Measurements from ENCODE around the gene LRRC3C.
"Not testable (repeated sequence)": the region's sequence is repeated elsewhere in the genome, so short reads cannot be mapped to it uniquely, and the experiment has no call there.

LRRC3C gene, protein sequence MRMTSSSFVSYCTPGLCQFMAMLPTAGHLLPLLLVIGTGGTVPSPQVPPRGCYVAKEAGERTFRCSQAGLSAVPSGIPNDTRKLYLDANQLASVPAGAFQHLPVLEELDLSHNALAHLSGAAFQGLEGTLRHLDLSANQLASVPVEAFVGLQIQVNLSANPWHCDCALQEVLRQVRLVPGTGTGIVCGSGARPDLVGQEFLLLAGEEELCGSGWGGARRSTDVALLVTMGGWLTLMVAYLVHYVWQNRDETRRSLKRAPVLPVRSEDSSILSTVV

DNA sequence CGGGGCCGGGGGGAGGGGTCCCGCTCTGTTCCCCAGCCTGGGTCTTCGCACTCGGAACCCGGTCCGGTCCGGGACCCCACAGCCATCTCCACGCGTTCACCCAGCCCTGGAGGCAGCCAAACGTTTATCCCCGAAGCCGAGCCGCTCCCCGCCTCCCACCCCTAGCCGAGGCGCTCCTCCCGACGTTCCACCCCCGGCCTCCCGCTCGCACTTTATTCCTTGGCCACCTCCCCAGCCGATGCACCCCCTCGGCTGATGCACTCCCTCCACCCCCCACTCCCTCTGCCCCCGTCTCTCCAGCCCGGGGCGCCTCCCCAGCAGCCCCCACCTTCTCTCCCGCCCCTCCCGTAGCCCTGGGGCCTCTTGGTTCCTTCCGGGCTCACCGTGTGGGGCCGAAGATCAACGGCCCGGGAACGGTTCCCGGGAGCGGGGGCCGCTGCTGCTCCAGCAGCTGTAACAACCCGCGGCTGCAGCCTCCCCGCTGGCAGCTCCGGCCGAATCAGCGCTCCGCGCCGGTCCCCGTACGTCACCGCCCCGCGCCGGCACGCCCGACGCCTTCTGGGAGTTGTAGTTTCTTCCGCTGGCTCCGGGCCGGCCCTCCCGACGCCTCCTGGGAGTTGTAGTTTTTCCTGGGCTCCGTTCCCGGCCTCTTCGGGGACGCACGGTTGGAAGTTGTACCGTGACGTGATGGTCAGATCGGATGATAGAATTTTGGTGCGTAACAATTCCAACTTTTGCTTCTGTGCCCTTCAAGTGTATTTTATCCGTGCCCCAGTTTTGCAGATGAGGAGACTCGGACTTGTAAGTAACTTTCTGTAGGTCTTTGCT, at the start of gene LRRC3C, which contains the start of gene ORMDL3:
LRRC3C (plus strand) TSS at position 632 of the 828 bp plus-strand sequence. CDS start 13,792 bp downstream, outside the sequence.
ORMDL3 (minus strand) TSS at position 501 of the 828 bp plus-strand sequence. CDS start 3,398 bp downstream, outside the sequence.
- Mint-ChIP-seq H3K27me3 (no peaks in the 10 kb centered on the region), H3K27ac (peak within 1 kb of the TSS; percentile 98), H3K9me3 (ENCODE audit: low read depth) (no peaks in the 10 kb centered on the region), H3K4me3 (peak within 1 kb of the TSS; percentile 95), H3K36me3 (peaks cover 3% of the 10 kb centered on the region), H3K4me1 (ENCODE audit: low read depth) (peaks cover 57% of the 10 kb centered on the region)

DNA sequence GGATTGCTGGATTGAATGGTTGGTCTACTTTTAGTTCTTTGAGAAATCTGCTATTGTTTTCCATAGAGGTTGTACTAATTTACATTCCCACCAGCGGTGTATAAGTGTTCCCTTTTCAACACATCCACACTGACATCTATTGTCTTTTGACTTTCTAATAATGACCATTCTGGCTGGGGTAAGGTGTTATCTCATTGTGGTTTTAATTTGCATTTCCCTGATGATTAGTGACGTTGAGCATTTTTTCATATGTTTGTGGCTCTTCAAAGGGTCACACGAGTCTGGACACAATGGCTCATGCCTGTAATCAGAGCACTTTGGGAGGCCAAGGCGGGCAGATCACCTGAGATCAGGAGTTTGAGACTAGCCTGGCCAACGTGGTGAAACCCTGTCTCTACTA, 41.4 kb upstream of the LRRC3C start:
- not testable (repeated sequence) for H3K9me3 Mint-ChIP-seq (ENCODE audit: low read depth); H3K4me1 Mint-ChIP-seq (ENCODE audit: low read depth); H3K27me3 Mint-ChIP-seq; H3K4me3 Mint-ChIP-seq; H3K36me3 Mint-ChIP-seq; H3K27ac Mint-ChIP-seq

DNA sequence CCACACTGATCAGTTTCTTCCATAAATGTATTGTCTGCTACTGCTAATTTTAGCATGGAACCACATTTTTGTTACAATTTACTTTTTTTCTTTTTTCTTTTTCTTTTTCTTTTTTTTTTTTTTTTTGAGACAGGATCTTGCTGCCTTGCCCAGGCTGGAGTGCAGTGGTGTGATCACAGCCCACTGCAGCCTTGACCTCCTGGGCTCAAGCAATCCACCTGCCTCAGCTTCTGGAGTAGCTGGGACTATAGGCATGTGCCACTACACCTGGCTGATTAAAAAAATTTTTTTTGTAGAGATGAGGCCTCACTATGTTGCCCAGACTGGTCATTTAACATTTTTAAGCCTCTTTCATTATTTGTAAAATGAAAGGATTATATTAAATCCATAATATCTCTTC, 40.5 kb upstream of the LRRC3C start:
- H3K36me3 Mint-ChIP-seq, result no peaks in the 10 kb centered on the region
- H3K27me3 Mint-ChIP-seq, result no peaks in the 10 kb centered on the region
- H3K9me3 Mint-ChIP-seq (ENCODE audit: low read depth), result no peaks in the 10 kb centered on the region
- no peak overlapping the region for H3K4me3 Mint-ChIP-seq
- peaks cover 1% of the 10 kb centered on the region for H3K4me1 Mint-ChIP-seq (ENCODE audit: low read depth)
- no peak overlapping the region for H3K27ac Mint-ChIP-seq

DNA sequence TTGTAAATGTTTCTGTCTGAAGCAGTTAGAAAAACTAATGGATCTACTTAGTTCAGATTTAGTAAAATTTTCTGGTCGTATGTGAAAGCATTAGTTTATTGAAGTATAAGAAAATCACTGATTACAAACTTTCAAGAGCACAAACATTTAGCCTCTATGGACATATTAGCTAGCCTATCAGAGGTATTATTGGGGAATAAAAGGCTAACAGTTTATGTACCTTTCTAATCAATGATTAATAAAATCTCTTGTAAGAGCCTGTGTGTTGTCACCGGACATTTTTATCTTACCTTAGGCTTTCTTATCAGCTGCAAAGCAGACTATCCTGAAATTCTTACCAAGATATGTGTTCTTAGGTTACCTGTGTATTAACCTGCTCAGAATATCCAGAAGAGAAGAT, 38.3 kb upstream of the LRRC3C start:
- Mint-ChIP-seq H3K36me3 (no peaks in the 10 kb centered on the region), H3K27ac (no peak overlapping the region), H3K4me1 (ENCODE audit: low read depth) (peaks cover 1% of the 10 kb centered on the region), H3K27me3 (no peaks in the 10 kb centered on the region), H3K4me3 (no peak overlapping the region), H3K9me3 (ENCODE audit: low read depth) (no peaks in the 10 kb centered on the region)

DNA sequence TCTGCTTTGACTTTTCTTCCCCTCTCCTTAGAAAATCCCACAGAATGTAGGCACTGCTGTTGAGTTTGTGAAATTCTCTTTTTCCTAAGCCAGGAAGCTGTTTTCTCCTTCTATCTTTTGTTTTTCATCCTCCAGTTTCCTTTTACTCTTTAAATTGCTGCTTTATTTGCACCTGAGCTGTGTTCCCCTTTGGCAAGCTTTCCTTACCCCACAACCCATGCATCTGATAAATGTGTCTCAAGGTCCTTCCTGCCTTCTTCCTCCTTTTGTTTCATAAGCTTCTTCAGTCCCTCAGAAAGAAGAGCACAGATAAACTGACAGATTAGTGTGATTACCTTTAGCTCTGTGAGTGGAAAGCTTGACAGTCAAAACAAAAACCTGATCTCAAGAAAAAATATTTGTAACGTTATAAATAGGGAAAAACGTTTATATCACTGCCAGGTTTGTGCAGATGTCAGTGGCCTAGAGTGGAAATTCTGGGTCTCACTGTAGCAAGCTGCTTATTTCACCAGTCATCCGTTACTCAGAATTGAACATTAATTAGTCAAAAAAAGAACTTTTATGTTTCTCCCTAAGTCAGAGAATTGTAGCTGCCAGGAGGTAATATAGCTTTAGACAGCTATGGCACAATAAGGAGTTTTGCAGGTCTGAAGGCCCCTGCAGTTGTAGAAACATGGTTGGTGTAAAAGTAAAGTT, 32.7 kb upstream of the LRRC3C start:
- H3K27me3 Mint-ChIP-seq, result no peaks in the 10 kb centered on the region
- H3K27ac Mint-ChIP-seq, result peak overlapping the region; percentile 59
- no peak overlapping the region for H3K4me3 Mint-ChIP-seq
- peaks cover 6% of the 10 kb centered on the region for H3K36me3 Mint-ChIP-seq
- H3K9me3 Mint-ChIP-seq (ENCODE audit: low read depth), result no peaks in the 10 kb centered on the region
- peaks cover 9% of the 10 kb centered on the region for H3K4me1 Mint-ChIP-seq (ENCODE audit: low read depth)

DNA sequence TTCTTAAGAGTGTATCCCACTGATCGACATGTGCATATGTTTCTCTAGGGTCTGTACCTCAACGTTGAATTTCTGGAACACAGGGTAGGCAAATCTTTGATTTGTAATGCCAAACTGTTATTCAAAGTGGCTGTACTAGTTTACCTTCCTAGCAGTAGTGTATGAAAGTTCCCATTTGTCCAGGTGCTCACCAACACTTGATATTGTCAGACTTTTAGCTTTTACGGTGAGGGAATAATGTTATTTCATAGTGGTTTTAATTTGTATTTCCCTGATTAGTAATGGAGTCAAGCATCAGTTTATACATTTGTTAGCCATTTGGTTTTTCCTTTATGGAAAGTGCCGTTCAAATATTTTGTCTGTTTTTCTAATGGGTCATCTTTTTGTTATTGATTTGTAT, 29.4 kb upstream of the LRRC3C start:
- Mint-ChIP-seq H3K27me3 (no peaks in the 10 kb centered on the region), H3K4me1 (ENCODE audit: low read depth) (peaks cover 12% of the 10 kb centered on the region), H3K36me3 (peaks cover 6% of the 10 kb centered on the region), H3K4me3 (no peak overlapping the region), H3K27ac (no peak overlapping the region), H3K9me3 (ENCODE audit: low read depth) (no peaks in the 10 kb centered on the region)

DNA sequence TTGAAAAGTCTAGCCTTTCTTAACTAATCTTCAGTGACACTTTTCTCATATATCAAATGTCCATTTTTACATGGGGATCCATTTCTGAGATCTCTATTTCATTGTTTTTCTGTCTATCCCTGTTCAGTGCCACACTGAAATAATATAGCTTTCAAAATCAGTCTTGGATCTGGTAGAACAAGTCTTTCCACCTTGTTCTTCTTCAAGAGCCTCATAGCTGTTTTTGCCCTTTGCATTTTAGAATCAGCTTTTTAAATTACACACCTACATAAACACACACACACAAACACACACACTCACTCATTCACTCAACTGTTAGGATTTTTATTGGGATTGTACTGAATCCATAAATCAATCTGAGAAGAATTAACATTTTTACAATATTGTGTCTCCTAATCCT, 28.3 kb upstream of the LRRC3C start:
- H3K4me3 Mint-ChIP-seq, result no peak overlapping the region
- H3K27ac Mint-ChIP-seq, result no peak overlapping the region
- no peaks in the 10 kb centered on the region for H3K27me3 Mint-ChIP-seq
- H3K36me3 Mint-ChIP-seq, result peaks cover 6% of the 10 kb centered on the region
- H3K4me1 Mint-ChIP-seq (ENCODE audit: low read depth), result peaks cover 19% of the 10 kb centered on the region
- no peaks in the 10 kb centered on the region for H3K9me3 Mint-ChIP-seq (ENCODE audit: low read depth)

DNA sequence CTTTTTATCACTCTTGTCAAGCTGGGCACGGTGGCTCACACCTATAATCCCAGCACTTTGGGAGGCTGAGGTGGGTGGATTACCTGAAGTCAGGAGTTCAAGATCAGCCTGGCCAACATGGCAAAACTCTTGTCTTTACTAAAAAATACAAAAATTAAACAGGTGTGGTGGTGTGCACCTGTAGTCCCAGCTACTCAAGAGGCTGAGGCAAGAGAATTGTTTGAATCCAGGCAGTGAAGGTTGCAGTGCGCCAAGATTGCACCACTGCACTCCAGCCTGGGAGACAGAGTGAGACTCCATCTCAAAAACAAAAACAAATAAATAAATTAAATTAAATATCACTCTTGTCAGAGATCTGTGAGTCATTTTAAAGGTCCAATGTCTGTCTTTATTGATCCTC, 25.5 kb upstream of the LRRC3C start:
- Mint-ChIP-seq H3K36me3 (peaks cover 19% of the 10 kb centered on the region), H3K4me1 (ENCODE audit: low read depth) (peaks cover 16% of the 10 kb centered on the region)
- H3K9me3 Mint-ChIP-seq (ENCODE audit: low read depth); H3K27ac Mint-ChIP-seq; H3K4me3 Mint-ChIP-seq; H3K27me3 Mint-ChIP-seq: not testable (repeated sequence)

DNA sequence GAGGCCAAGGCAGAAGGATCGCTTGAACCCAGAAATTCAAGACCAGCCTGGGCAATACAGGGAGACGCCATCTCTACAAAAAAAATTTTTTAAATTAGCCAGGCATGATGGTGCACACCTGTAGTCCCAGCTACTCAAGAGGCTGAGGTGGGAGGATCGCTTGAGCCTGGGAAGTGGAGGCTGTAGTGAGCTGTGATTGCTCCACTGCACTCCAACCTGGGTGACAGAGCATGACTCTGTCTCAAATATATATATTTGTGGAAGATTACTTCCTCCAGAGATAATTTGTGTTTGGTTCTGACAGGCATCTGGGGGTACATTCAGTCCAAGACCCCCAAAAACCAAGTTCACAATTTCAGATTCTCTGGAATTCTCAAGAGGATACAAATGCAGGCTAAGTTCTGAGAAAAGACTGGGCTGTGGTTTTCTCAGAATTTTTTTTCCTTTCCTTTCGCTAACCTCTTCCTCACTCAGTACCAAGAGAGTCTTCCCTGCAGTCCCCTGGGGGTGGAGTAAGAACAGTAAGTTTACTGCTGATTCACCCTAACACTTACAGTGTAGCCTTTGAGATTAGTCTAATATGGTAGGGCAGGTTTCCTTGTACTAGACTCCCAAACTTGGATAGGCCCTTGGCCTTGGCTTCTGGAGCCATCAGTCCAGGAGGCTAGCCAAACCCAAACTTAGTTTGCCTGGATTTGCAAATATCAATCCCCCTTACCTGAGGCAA, 24.2 kb upstream of the LRRC3C start:
- H3K27me3 Mint-ChIP-seq, result no peaks in the 10 kb centered on the region
- no peaks in the 10 kb centered on the region for H3K9me3 Mint-ChIP-seq (ENCODE audit: low read depth)
- peaks cover 23% of the 10 kb centered on the region for H3K36me3 Mint-ChIP-seq
- H3K27ac Mint-ChIP-seq, result peak overlapping the region; percentile 64
- peaks cover 16% of the 10 kb centered on the region for H3K4me1 Mint-ChIP-seq (ENCODE audit: low read depth)
- peak overlapping the region; percentile 58 for H3K4me3 Mint-ChIP-seq

DNA sequence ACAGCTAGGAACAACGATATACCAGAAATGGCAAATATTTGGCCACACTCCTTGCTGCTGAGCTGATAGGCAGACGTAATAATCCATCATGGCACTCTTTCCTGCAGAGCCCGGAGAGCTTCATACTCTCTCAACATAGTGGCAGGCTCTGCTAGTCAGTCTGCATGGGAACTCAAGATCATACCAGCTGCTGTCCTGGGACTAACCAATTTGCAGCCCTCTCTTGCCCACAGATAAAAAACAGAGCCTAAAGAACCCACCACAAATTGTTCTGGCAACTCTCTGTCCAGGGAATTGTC, 22.6 kb upstream of the LRRC3C start:
- H3K9me3 Mint-ChIP-seq (ENCODE audit: low read depth), result no peaks in the 10 kb centered on the region
- H3K27ac Mint-ChIP-seq, result peak overlapping the region; percentile 61
- H3K4me1 Mint-ChIP-seq (ENCODE audit: low read depth), result peaks cover 16% of the 10 kb centered on the region
- no peak overlapping the region for H3K4me3 Mint-ChIP-seq
- H3K36me3 Mint-ChIP-seq, result peaks cover 17% of the 10 kb centered on the region
- H3K27me3 Mint-ChIP-seq, result no peaks in the 10 kb centered on the region

DNA sequence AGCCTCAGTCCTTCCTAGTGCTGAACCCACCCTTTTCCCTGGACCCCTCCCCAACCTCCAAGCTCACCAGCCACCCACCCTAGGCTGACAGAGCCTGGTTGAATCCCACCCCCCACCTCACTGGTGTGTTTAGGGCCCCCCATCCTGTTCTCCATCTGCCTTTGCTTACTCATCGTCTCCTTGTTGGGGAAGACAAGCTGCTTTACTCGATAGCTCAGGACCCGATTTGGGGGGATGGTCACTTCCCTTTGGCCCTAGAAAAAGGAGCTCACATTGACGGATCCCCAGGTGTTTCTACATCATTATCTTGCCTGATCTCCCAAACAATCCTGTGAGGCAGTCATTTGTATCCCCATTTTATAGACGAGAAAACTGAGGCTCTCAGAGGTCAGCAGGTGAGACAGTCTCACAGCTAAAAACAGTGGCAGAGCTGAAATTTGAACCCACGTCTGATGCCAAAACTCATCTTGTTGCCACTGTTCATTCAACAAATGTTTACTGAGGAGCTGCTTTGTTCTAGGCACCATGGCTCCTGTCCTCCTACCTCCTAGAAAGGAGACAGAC, 18.7 kb upstream of the LRRC3C start:
- Mint-ChIP-seq H3K36me3 (peaks cover 24% of the 10 kb centered on the region), H3K4me3 (no peak overlapping the region), H3K27ac (no peak overlapping the region), H3K27me3 (no peaks in the 10 kb centered on the region), H3K4me1 (ENCODE audit: low read depth) (peaks cover 6% of the 10 kb centered on the region), H3K9me3 (ENCODE audit: low read depth) (no peaks in the 10 kb centered on the region)

DNA sequence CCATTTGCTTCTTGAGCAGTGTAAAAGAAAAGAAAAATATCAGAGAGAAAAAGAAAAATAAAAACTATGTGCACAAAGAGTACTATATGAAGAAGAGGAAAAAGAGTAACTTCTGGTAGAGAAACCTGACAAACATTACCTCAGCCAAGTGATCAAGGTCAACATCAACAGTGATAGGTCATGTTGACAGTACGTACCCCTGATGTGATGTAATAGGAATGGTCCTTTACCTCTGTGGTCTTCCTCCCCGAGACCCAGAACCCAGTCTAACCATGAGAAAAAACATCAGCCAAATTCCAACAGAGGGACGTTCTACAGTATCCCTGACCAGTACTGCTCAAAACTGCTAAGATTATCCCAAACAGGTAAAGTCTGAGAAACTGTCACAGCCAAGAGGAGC, 13.5 kb upstream of the LRRC3C start:
- Mint-ChIP-seq H3K4me3 (no peak overlapping the region), H3K4me1 (ENCODE audit: low read depth) (peaks cover 24% of the 10 kb centered on the region), H3K36me3 (peaks cover 18% of the 10 kb centered on the region), H3K27me3 (no peaks in the 10 kb centered on the region), H3K27ac (peak overlapping the region; percentile 68), H3K9me3 (ENCODE audit: low read depth) (no peaks in the 10 kb centered on the region)

DNA sequence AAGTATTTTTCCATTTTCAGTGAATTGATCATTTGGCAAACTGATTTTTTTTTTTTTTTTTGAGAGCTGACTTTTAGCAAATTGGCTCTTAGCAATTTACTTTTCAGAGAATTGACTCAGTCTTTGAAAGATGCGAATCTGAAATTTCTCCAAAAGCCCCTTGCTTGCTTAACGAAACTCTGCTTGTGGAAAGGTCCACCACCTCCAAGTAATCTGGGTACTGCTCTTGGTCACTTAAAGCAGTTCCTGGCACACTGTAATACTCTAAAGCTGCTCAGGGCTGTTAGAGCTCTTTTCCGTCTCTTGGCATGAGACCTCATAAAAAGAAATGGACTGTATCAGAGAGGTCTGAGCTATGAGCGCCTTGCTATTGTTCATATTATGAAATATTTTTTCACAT, 12.0 kb upstream of the LRRC3C start:
- H3K4me1 Mint-ChIP-seq (ENCODE audit: low read depth), result peaks cover 36% of the 10 kb centered on the region
- H3K36me3 Mint-ChIP-seq, result peaks cover 18% of the 10 kb centered on the region
- no peak overlapping the region for H3K4me3 Mint-ChIP-seq
- peak overlapping the region; percentile 16 for H3K27ac Mint-ChIP-seq
- no peaks in the 10 kb centered on the region for H3K27me3 Mint-ChIP-seq
- H3K9me3 Mint-ChIP-seq (ENCODE audit: low read depth), result no peaks in the 10 kb centered on the region

DNA sequence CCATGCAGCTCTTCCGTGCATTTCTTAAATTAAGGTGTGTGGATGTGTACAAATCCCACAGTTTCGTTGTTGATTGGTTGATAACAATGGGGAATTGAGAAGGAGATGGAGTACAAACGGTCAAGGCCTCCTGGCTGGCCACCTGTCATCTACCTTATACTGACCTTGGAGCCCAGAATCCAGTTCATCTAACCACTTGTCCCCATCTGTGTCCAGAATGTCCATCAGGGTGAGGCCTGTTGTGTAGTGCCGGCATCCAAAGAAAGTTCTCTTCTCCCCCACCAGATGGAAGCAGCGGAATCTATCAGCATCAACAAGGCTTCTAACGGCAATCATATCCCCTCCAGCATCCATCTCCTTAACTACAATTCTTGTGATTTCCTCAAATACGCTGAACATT, 10.6 kb upstream of the LRRC3C start:
- Mint-ChIP-seq H3K4me1 (ENCODE audit: low read depth) (peaks cover 49% of the 10 kb centered on the region), H3K4me3 (peak overlapping the region; percentile 5), H3K27ac (peak overlapping the region; percentile 34), H3K9me3 (ENCODE audit: low read depth) (no peaks in the 10 kb centered on the region), H3K36me3 (peaks cover 16% of the 10 kb centered on the region), H3K27me3 (no peaks in the 10 kb centered on the region)
